Stimulated activated CD8-positive, alpha-beta memory T cell treated with anti-CD3 and anti-CD28 coated beads, Interleukin-15, amount 100 ng/mL, for 48 hours (primary cell): Measurements from ENCODE around the gene MMP15.
"Not testable (repeated sequence)": the region's sequence is repeated elsewhere in the genome, so short reads cannot be mapped to it uniquely, and the experiment has no call there.

ENCODE experiments used
- DNase-seq, 2 donors: peaks; one replicate each; pipeline ENCODE4 v3.0.0-alpha.2; 2020; ENCODE audit warnings: low read depth in 2 of 2

The MMP15 gene

DNA sequence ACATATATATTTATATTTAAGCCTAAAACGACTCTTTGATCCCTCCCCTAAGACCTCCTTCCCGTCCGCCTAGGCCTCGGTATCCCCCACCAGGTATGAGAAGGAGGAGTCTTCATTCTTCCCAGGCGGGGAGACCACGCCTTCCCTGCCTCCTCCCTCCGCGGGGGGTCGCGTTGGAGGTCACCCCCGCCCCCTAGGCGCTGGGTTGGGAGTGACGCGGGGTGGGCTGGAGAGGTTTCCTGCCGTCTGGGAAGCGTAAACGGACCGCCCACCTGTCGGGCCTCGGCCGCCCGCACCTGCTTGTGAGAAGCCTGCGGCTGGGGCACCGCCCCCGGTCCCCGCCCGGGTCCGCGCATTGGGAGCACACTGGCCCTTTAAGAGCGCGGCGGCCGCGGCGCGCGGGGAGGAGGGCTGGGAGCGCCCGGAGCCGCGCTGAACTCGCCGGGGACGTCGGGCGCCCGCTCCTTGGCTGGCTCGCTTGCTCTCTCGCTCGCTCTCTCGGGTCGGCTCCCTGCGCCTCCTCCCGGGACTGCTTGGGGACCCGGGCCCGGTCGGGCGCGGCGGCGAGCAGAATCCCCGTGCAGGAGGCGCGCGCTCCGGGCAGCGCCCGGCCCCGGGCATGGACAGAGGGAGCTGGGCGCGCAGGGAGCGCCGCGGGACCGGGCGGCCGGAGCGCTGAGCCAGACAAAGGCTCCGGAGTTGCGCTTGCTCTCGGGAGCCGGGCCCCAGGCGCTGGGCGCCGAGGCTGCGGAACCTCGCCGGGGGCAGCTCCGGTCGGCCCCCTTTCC, at the start of gene MMP15:
TSS of gene MMP15 (plus strand) at position 404 of the 788 bp plus-strand sequence. CDS start 597 bp downstream, outside the sequence.
- peak; percentile 45 to 50 for DNase-seq

DNA sequence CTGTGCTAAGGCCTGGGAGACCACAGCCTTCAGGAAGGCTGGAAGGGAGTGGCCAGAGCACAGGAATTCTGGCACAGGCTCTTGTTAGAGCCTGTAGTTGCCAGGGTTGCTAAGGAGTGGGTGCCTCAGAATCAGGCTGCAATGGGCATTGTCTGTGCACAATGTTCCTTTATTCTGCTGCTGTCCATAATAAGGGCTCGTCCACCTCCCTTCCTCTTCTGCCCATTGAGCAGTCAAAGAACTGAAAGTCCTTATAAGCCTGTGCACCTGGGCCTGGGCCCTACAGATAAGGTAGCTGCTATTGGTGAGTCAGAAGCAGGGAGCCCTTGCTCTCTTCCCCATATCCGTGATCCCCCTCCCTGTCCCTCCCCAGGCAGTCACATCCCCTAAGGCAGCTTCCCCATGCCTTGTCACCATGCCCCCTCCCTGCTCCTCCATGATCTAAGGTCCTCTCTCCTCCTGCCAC, 49.2 kb upstream of the MMP15 start:
- no peak for DNase-seq

GRCh38 chr16:57977418-57978069, 48.0 kb upstream of the MMP15 start:
- DNase-seq: no peak

GRCh38 chr16:57978070-57978465, 47.5 kb upstream of the MMP15 start:
- DNase-seq: not testable (repeated sequence)

DNA sequence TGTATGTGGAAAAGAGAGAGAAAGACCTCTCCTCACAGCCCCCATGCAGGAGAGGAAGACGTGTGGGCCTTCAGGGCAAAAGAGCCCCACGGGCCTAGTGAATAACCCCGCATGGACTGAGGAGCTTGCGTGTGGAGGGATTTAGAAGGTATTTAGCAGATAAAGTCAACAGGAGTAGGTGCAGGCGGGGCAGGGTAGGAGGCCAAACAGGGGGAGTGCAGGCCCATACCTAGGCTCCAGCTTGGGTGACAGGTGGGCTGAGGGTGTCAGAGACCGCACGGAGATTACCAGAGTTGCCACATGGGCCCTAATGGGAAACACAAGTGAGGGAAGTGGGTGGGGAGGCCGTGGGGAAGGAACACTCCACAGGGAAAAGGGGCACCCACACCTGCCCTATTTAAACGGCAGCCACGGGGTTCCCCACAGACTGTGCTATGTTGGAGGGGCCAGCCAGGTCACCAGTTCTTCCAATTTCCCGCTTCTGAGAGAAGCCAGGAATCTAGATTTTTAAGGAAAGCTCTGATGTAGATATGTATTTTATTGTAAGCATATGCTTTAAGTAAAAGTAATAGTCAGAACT, 46.5 kb upstream of the MMP15 start:
- no peak for DNase-seq

DNA sequence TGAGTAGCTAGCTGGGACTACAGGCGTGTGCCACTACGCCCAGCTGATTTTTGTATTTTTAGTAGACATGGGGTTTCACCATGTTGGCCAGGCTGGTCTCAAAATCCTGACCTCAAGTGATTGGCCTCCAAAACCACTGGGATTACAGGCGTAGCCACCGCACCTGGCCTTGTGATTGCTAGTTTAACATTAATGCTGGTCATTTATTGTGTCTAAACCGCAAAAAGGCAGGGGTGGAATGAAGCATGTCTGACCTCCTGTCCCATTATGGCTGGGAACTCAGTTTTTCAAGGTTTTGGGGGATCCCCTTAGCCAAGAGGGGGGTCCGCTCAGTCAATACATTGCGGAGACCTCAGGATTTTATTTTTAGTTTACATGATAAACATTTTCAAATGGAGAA, 43.9 kb upstream of the MMP15 start:
- no peak for DNase-seq

GRCh38 chr16:57982385-57982784, 43.2 kb upstream of the MMP15 start:
- DNase-seq: no peak

- DNase-seq: peak; percentile 83 to 90
These were observed 40.9 kb upstream of the MMP15 start for GRCh38 chr16:57984443-57985203.

DNA sequence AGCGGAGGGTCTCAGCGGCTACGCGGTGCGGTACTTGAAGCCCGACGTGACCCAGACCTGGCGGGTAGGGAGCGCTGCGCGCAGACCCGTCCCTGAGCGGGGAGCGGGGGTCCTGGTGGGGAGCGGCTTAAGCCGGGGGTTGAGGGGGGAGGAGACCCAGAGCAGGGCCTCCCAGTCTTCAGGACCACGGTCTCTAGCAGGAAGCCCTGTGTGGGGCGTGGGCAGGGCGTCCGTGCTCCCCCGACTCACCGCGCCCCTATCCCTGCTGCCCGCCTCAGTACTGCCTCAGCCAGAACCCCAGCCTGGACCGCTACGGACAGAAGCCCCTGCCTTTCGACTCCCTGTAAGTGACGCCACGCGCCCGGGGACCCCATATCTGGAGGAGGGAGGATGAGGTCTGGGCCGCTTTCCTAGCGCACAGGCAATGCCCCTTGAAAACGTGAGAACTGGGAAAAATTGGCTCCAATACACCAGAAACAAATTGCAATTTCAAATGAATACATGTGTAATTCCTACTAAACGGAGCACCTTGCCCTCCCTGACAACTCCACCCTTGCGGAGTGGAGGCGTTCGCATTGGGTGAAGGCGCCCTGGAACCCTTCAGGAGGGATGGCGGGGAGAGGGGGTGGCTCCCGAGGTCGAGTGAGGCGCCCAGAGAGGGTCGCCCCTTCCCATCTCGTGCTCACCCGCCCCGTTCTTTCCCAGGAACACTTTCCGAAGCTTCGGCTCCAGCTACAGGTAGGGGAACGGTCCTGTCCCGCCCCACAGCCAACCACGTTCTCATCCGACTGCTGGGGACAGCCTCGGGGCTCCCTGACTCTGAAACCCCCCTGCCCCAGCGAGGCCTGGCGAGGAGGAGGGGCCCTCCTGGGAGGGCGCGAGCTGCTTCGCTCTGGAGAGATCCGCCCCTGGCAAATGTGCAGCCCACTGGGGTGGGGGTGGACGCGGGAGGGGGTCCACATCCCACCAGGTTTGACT, 40.1 kb upstream of the MMP15 start:
- no peak for DNase-seq

DNA sequence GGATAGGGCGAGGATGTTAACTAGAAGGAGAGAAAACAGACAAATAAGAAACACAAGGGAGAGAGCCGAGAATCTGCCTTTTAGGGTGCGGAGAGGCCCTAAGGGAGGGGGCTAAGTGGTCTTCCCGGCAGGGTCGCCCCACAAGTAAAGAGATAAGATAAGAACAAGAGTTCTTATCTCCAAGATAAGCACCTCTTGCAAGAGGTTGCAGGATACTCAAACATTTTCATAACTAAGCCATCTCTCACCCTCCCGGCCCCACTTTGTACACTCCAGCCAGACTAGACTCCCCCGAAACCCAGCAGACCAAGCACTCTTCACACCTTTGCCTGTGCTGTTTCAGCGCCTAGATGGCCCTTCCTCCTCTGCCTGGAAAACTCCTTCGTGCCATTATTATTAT, 39.4 kb upstream of the MMP15 start:
- no peak for DNase-seq

DNA sequence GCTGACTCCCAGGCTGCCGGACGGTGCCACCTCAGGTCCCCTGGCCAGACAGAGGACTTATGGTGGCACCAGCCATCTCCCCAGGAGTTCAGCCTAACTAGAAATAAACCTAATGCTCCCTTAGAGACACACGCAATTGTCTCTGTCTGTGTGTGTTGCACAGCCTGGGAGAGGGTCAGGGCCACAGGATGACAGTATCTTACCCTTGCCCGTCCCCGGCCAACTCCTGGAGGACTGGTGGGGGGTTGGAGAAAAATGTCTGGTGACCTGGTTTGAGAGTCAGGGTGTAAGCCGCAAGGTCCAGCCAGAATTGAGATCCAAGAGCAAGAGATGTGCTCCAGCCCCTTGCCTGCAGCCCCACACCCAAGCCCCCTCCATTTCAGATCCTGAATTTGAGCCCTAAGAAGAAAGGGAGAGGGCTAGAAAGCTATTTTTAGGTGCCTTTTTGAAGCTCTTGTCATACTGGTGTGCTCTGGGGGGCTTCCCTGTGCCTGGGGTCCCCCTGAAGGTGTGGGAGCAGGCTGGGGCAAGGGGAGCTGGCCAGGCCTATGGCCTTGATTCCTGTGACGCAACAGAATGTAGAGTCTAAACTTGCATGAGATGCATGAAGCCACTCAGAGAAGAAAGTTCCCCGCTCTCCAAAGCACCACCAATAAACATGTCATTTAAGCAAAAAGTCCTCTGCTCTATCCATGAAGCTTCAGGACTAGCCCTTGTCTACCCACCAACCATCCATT, 37.9 kb upstream of the MMP15 start:
- DNase-seq: no peak

- DNase-seq: no peak
These were observed 36.6 kb upstream of the MMP15 start for GRCh38 chr16:57988929-57989328.

DNA sequence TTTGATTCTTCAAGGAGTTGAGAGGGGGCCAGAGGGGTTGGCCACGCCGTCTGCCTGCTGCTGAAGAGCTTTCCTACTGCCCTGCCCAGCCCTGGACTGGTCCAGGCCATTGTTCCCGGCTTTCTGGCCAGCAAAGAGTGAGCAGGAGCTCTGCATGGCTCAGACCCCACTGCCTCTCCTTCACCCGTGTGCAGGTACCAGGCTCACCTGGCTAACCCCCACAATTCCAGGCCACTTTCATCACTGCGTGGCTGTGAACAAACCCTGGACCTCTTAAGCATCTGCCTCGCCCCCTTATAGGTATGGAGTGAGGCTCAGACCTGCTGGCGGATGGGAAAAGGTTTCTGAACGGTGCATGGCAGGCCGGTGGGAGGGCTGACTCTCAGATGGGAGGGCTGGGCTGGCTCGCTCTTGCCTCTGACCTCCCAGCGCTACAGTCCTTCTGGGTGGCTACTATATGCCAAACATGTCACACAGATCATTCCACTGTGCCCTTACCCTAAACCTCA, 33.9 kb upstream of the MMP15 start:
- no peak for DNase-seq

DNA sequence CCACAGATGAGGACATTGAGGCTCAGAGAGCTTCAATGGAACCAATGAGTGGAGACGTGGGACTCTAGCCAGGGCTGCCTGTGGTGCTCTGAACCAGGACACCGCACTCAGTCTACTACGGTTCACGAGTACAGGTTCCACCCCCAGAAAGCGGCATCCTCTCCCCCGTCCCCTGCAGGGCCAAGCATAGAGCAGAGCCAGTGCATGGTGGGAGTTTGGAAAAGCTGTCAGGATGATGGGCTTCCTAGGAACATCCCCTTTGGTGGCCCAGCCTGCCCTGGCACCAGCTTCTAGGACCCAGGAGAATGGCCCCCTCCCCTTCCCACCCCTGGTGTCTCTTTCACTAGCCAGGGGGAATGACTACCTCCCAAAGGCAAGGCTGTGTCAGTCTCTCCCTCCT, 33.5 kb upstream of the MMP15 start:
- no peak for DNase-seq

- DNase-seq: no peak
These were observed 32.1 kb upstream of the MMP15 start for GRCh38 chr16:57993438-57993837.

GRCh38 chr16:57993897-57994296, 31.7 kb upstream of the MMP15 start:
- DNase-seq: no peak

DNA sequence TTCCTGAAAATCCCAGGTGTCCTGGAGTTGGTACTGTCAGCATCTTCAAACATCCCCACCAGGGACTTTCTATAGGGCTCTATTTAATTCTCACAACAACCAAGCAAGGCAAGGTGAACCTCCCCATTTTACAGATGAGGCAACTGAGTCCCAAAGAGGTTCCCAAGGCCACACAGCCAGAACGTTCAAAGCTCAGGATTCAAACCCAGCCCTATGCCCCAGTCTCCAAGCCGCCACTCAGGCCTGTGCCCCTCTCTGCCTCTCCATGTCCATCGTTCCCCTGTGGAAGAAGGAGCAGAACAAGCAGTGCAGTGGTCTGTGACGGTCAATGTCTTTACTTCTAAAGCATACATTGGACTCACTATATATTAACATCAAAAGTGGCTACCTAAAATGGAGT, 31.2 kb upstream of the MMP15 start:
- DNase-seq: no peak

DNA sequence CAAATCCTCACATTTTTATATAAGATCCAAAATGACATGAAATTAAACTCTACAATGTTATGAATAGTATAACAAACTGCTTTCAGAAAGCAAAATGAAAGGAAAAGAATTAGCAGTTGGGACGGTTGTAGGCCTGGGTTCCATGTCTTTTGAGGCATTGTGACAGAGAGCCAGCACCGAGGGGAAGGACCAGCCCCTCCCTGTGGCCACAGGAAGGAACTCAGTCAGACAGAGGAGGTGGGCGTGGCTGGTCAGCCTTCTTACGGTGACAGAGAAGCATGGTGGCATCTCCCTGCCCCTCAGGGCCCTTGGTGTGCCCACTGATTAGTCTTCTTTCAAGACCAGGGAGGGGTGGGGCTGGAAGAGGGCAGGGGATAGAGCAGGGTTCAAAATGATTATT, 30.8 kb upstream of the MMP15 start:
- peak in 1 of 2 donors; percentile 14 for DNase-seq

GRCh38 chr16:57995721-57996405, 29.7 kb upstream of the MMP15 start:
- no peak for DNase-seq
